ENCODE results near the gene SIGLEC8. TPM values are rescaled to one million over a fixed set of nuclear protein-coding genes. Genes with fewer than 3 reads are reported as not detected.
"Not testable (repeated sequence)": the region's sequence is repeated elsewhere in the genome, so short reads cannot be mapped to it uniquely, and the experiment has no call there.

SIGLEC8 gene
- polyA plus RNA-seq, 3 donors = 0.04 to 0.08 TPM; not detected in 1

DNA sequence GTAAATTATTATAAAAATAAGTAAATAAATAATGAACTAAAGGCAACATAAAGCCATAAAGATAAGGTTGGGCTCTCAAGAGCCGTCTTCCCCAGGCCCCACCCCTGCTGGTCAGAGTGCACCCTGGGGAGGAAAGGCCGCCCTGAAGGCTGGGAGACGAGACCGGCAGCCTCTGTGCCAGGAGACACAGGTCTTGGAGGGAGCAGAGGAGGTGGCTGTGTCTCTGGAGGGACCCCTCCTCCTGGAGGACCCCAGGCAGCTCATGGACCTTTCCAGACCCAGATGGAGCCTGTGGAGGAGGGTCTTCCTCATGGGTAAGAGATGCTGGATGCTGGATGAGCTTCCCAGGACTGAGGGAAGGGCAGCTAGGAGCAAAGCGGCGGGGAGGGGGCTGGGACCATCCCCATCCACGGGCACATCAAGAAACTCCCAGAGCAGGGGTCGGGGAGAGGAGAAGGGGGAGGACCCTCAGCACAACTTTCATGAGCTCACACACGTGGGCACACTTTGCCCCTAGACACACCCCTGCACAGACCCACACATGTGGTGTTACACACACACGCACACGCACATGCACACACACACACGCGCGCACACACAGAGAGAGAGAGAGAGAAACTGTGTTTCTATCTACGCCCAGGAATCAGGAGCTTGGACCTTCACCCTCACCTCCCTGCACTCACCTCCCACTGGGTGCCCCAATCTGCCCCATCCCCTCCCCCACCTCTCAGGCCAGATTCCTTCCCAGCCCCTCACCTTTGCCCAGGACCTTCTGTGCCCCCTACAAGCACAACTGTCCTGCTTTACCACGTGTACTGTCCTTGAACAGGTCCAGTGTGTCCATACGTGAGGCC lies 20.4 kb upstream of the SIGLEC8 start, which contains the start of gene CEACAM18:
TSS of gene CEACAM18 (plus strand) at position 159 of the 854 bp plus-strand sequence.
- no peak within 1 kb of the TSS for H3K27ac ChIP-seq (ENCODE audit: low read depth, low read length)
- WGBS, 3 donors = 51 to 69% (median 67%) methylated on average over 14 to 17 of the region's 17 CpGs

DNA sequence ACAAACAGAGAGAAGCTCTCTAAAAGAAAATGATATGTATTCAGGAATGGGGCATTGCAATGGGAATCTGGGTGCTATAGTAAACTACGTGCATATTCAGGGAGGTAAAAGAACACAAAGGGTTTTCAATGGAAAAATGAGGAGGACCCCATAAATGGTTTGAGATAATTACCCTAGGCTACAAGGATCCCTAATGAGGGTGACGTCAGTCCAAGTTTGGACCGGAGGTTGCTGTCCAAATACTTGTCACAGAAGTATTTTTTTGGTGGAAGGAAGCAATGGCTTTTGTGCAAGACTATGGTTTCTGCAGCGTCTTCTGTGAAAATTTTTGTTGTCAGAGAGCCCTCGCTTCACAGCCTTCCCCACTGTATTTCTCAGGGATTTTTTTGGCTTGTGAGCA lies 19.1 kb upstream of the SIGLEC8 start:
- WGBS, 3 donors = 48 to 54% (median 51%) methylated on average over 5 of the region's 5 CpGs
- no peak overlapping the region for H3K27ac ChIP-seq (ENCODE audit: low read depth, low read length)

DNA sequence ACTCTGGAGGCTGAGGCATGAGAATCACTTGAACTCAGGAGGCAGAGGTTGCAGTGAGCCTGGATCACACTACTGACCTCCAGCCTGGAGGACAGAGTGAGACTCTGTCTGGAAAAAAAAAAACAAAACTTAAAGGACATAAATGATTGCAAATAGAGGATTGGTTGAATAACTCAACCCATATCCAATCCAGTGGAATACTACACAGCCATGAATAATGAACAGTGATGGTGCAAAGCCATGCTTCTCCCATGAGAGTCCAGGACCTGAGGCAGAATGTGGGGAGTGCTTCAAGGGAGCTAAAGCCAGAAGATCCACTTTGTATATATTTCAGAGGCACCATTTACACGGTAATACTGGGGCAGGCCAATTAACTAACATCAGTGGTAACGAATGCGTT lies 17.9 kb upstream of the SIGLEC8 start:
- no peak overlapping the region for H3K27ac ChIP-seq (ENCODE audit: low read depth, low read length)
- WGBS, 3 donors = 66 to 96% (median 91%) methylated on average over 3 of the region's 3 CpGs

DNA sequence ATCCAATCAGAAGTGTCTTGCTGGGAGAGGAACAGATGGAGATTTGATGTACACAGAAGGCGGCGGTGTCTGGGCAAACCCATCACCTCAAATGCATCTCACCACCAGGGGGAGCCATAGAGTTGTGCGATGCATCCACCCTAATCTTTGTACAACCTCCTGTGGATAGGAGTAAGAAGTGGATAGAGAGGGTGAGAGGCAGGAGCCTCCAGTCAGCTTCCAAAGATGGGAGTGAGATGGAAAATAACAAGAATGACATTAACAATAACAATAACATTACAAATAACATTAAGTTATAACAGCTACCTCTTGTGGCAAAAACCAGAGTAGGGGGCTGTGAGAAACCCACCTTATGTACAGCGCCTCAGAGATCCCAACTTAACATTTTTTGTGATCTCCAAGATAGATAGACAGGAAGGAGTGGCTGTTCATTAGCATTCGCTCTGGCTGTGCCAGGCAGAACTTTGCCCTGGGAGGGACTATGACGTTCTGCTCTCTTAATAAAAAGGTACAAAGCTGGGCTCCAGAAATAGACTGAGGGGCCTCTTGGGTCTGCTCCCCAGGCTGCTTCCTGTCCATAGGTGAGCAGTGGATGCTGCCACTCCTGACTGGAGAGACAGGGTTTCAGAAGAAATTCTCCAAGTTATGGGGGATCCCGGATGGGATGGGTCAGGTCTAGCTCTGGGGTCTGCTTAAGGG lies 14.9 kb upstream of the SIGLEC8 start:
- no peak overlapping the region for H3K27ac ChIP-seq (ENCODE audit: low read depth, low read length)
- 29 to 37% (median 34%) methylated on average over 7 of the region's 7 CpGs for WGBS, 3 donors

DNA sequence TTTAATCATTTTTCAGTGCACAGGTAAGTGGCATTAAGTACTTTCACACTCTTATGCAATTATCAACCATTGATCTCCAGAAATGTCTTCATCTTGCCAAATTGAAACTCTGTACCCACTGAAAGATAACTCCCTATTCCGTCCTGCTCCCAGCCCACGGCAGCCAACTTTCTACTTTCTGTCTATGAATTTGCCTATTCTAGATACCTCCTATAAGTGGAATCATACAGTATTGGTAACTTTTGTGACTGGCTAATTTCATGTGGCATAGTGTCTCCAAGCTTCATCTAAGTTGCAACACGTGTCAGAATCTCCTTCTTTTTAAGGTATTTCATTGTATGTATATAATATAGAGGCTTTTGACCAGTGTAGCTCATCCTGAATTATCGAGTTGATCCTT lies 14.4 kb upstream of the SIGLEC8 start:
- H3K27ac ChIP-seq (ENCODE audit: low read depth, low read length) = no peak overlapping the region
- WGBS, 3 donors = 11 to 28% (median 18%) methylated on average over 4 of the region's 4 CpGs

DNA sequence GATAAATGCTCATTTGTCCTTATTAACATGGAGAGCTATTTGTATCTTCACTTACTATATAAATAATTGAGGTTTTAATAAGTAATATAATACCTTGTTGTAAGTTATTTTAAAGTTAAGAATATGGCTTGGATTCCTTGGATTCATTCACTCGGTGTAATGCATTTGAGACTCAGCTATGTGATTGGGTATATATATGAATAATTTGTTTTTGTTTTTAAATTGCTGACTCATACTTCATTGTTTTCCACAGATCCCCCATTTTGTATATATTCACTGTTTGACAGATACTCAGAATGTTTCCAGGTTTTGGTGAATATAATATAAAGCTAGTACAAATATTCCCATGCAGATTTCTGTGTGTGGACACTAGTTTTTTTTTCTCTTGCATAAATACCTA lies 13.3 kb upstream of the SIGLEC8 start:
- WGBS, 3 donors = 61 to 73% (median 67%) methylated on average over 1 of the region's 1 CpG

DNA sequence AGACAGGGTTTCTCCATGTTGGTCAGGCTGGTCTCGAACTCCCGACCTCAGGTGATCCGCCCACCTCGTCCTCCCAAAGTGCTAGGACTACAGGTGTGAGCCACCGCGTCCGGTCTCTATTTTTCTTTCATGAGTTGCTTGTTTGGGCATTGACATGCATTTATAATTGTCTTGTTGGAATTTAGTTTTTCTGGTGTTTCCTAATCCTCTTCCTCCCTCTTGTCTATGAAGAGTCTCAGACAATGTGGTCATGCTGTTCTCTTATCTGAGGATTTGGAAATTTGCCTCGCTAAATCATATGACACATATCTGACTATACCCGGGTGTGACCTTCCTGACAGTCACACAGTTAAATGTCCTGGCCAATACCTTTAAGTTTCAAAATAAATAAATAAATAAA lies 12.7 kb upstream of the SIGLEC8 start:
- H3K27ac ChIP-seq (ENCODE audit: low read depth, low read length) = no peak overlapping the region
- 71 to 77% (median 72%) methylated on average over 8 to 9 of the region's 9 CpGs for WGBS, 3 donors

More for the DNA sequence above, 13.3 kb upstream of the SIGLEC8 start:
- H3K27ac ChIP-seq (ENCODE audit: low read depth, low read length) = no peak overlapping the region

DNA sequence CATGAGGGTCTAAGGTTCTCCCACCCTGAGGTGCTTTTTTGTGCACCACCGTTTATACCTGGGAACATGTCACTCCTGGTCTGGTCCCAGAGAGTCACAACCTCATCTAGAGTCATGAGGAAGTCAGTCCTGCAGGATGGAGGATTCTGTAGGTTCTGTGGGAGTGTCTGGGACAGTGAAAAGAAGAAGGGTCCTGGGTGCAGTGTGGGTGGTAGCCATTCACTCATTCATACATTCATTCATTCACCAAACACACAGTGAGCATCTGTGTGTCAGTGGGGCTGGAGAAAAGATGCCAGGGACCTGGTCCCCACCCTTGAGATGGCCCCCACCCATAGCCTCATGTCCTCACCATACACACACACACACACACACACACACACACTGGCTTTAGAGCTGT lies 11.4 kb upstream of the SIGLEC8 start:
- 54 to 79% (median 55%) methylated on average over 1 of the region's 1 CpG for WGBS, 3 donors
- no peak overlapping the region for H3K27ac ChIP-seq (ENCODE audit: low read depth, low read length)

DNA sequence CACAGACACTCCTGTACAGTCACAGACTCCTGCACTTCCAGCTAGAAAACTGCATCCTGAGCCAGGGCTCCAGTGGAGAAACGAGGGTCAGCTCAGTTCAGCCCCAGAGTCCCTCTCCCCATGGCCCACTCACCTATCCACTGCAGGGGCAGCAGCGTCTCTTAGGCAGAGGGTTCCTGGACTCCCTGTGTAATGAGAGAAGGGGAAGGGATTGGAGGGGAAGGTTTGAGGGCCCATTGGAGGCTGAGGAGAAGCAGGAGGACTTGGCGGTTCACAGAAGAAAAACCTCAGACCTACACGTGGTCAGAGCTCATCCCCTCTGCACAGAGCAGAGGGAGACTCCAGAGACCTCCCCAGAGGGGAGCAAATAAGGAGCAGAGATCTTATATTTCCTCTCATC lies 10.9 kb upstream of the SIGLEC8 start:
- WGBS, 3 donors = 35 to 45% (median 40%) methylated on average over 4 of the region's 4 CpGs
- no peak overlapping the region for H3K27ac ChIP-seq (ENCODE audit: low read depth, low read length)

DNA sequence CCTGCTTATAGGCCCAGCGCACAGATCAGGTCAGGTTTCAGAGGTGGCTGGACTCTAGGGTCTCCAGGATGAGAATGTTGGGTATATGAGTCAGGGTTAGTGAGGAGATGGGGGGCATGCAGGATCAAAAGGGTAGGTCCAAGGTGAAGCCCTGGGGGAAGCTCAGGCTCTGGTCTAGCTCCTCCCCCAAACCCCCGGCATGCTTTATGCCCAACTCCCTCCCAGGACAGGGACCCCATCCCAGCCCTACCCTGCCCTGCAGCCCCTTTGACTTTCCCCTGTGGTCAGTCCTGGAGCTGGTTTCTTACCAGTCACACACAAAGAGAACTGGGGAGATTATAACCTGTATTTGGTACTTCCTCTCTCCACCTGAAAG lies 10.3 kb upstream of the SIGLEC8 start:
- H3K27ac ChIP-seq (ENCODE audit: low read depth, low read length) = no peak overlapping the region
- 60 to 77% (median 67%) methylated on average over 2 of the region's 2 CpGs for WGBS, 3 donors

DNA sequence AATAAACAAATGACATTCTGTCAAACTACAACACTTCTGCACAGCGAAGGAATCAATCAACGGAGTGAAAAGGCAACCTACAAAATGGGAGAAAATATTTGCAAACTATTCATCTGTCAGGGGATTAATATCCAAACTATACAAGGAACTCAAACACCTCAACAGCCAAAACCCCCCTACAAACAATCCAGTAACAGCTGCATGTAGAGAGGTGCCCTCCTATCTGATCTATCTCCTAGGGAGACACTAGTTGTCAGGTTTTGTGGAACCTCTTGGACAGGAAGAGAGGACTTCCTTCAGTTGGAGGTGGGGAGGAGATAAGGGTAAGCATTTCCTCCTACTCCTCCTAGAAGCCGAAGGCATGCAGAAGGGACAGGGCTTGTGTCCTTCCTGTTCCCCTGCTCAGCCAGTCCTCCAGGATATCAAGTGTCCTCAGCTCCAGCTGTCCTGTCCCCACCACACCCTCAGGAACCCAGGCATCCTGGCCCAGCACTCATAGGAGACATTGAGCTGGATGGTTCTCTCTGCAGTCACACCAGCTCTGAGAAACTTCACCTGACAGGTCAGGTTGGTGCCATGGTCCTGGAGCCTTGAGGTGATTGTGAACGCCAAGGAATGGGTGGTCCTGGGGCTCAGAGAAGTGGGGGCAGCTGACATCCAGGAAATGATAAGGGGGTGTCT lies 9.8 kb upstream of the SIGLEC8 start:
- 56 to 58% (median 58%) methylated on average over 4 of the region's 4 CpGs for WGBS, 3 donors
- no peak overlapping the region for H3K27ac ChIP-seq (ENCODE audit: low read depth, low read length)

DNA sequence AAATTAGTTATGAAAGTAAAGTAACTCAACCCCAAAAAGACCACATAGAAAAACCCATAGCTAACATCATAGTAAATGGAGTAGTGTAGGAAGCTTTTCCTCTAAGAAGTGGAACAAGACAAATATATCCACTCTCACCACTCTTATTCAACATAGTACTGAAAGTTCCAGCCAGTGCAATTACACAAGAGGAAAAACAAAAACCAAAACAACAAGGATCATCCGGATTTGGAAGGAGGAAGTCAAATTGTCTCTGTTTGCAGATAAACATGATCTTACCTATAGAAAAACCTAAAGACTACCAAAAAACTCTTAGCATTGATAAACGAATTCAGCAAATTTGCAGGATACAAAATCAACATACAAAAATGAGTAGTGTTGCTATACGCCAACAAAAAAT lies 8.5 kb upstream of the SIGLEC8 start:
- 44 to 51% (median 48%) methylated on average over 3 of the region's 3 CpGs for WGBS, 3 donors
- no peak overlapping the region for H3K27ac ChIP-seq (ENCODE audit: low read depth, low read length)

DNA sequence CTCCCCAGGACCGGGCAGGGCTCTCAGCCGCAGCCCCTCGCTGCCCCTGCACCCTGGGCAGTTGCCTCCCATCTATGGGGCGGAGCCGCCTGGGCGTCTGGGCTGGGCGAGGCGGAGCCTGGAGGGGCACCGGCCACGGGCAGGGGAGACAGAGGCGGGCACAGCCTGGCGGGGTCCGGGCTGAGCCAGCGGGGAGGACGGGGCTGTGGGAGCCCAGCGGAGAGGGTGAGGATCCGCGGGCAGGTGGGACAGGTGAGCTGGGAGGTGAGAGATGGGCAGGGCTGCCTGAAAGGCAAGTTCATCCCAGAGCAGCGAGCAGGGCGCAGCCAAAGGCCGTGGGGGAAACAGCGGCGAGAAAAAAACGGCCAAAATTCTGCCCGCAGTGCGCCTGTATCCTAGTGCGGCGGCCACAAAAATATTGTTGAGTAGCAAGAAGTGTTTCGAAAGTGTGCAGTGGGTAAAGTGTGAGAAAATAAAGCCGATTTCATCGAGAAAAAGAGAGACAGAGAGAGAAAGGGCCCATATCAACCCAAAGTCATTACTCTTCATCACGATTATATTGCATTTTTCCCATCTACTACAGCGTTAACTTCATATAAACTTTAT lies 5.8 kb upstream of the SIGLEC8 start:
- 25 to 40% (median 31%) methylated on average over 7 to 15 of the region's 33 CpGs for WGBS, 3 donors
- not testable (repeated sequence) for H3K27ac ChIP-seq (ENCODE audit: low read depth, low read length)

DNA sequence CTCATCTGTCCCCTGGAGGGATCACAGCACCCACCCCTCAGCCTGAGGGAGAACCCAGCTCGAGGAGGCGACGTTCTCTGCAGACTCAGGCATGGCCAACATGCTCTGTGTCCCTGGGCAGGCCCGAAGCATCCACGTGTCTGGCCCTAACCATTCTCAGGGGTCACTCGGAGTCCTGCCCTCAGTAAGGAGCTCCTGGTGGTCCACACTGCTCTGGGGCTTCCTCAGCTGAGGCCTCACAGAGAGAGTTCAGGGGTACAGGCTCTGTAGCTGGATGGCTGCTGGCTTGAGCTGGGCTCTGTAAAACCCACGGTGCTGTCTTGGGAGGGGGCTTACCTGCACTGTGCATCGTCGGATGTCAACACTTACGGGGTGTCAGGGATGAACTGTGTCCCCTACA lies 4.4 kb upstream of the SIGLEC8 start:
- 64 to 83% (median 81%) methylated on average over 10 of the region's 10 CpGs for WGBS, 3 donors
- no peak overlapping the region for H3K27ac ChIP-seq (ENCODE audit: low read depth, low read length)

DNA sequence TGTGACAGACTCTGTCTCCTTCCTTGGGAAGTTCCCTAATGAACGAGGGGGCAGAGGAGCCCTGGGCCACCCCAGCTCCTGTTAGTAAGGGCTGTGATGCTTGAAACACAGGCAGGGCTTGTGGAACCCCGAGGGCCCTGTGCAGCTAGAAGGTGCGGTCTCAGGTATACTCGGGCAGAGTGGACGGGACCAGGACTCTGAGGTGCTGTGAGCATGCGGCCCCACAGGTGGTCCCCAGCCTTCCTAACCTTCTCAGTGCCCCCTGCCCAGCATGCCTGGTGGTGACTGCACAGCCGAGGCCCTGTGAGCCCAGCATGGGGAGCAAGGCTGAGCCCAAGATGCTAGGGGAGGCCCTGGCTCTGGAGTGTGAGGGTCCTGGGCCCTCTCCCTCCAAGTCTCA lies 4.0 kb upstream of the SIGLEC8 start:
- WGBS, 3 donors = 62 to 80% (median 80%) methylated on average over 7 of the region's 7 CpGs
- H3K27ac ChIP-seq (ENCODE audit: low read depth, low read length) = no peak overlapping the region

DNA sequence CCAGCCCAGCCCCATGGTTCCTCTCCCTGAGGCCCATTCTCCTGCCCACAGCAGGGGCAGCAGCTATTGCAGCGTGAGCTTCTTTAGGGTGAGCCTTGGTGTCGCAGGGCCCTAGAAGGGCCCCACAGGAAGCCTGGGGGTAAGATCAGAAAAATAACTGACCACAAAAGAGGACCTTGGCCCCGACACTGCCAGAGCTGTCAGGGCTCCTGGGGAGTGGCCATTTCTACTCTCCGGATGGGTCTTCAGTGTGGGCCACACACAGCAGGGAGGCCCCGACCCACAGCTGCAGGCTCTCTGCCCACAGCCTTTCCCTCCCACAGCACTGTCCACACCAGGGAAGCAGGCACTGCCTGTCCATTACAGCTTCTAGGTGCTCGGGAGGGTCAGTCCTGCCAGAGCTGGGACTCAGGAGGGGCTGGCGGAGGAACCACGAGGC lies 3.5 kb upstream of the SIGLEC8 start:
- H3K27ac ChIP-seq (ENCODE audit: low read depth, low read length) = no peak overlapping the region
- 46 to 73% (median 59%) methylated on average over 8 of the region's 8 CpGs for WGBS, 3 donors

DNA sequence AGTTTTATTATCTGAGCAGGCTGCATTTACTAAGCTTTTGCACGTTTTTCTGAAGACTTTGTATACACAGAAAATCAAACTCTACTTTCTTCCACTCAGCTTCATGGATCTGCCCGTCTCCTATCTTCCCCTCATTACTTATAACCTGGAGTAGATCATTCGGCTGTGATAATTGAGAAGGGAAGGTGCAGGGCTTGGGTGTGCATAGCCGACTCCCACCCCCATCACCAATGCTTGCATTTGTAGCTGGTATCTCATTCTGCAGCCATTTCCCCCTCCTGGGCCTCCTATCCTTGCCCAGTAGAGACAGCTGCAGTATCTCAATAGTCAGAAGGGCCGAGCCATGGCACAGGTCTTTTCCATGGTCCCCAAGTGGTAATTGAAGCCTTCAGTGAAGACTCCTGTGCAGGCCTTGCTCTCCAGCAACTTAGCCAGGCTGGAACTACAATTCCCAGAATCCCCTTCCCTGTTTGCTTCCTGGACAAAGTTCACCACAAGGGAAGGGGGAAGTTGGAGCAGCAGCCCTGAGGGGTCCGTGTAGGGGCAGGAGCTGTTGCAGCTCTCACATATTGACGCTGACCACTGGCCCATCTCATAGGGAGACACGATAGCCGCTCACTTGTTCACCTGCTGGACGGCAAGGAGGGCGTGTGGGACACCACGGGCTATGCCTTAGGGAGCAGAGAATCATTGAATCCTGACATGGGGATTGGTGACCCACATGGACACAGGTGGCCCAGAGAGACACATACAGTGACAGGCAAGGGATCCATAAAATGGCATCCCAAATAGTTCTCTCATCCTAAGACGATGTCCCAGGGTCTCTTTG lies 2.1 kb upstream of the SIGLEC8 start:
- 49 to 60% (median 59%) methylated on average over 13 of the region's 13 CpGs for WGBS, 3 donors
- H3K27ac ChIP-seq (ENCODE audit: low read depth, low read length) = no peak overlapping the region

DNA sequence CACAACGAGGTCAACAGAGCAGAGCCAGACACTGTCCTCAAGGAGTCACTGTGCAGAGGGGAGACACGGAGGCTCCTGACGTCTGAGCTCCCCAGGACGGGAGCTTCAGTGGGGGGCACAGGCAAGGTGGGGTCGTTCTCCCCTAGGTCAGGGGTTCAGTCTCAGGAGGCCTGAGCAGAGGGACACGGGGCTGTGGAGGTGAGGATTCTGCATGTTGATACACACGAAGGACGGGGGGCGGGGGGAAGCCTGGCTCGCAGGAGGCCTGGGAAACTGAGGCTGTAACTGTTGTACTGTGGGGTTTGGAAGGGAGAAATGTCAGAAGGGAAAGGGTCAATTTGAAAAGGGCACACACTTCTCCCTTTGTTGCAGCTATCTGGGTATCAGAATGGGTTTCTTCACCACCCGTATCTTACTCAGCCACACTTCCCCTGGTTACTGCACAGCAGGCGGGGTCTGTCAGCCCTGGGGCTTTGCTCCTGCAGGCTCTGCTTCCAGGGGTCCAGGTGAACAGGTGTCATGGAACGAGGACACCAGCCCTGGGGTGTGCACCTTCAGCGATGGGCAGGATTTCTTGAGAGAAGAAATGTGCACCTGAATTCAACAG lies 748 bp upstream of the SIGLEC8 start:
- no peak overlapping the region for H3K27ac ChIP-seq (ENCODE audit: low read depth, low read length)
- 60 to 77% (median 75%) methylated on average over 14 of the region's 14 CpGs for WGBS, 3 donors

Data from adipose tissue (tissue), 3 donors.